Measurements from ENCODE around the gene PLA2G4E.

GRCh38 chr15:41987925-41988275 lies 32.9 kb downstream of the PLA2G4E start:
- TF ChIP-seq, protein P1, sequence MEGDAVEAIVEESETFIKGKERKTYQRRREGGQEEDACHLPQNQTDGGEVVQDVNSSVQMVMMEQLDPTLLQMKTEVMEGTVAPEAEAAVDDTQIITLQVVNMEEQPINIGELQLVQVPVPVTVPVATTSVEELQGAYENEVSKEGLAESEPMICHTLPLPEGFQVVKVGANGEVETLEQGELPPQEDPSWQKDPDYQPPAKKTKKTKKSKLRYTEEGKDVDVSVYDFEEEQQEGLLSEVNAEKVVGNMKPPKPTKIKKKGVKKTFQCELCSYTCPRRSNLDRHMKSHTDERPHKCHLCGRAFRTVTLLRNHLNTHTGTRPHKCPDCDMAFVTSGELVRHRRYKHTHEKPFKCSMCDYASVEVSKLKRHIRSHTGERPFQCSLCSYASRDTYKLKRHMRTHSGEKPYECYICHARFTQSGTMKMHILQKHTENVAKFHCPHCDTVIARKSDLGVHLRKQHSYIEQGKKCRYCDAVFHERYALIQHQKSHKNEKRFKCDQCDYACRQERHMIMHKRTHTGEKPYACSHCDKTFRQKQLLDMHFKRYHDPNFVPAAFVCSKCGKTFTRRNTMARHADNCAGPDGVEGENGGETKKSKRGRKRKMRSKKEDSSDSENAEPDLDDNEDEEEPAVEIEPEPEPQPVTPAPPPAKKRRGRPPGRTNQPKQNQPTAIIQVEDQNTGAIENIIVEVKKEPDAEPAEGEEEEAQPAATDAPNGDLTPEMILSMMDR (conservative IDR thresholded peaks at IDR 0.05; ENCODE audit: low read depth, low read length), result no peak
- TF ChIP-seq EZH2 (IDR thresholded peaks at IDR 0.05; ENCODE audit: low read length, unreplicated experiment) (no peak), EZH2phosphoT487 (IDR thresholded peaks at IDR 0.05; ENCODE audit: borderline replicate concordance, low read length) (no peak)
